Activated naive CD8-positive, alpha-beta T cell treated with anti-CD3 and anti-CD28 coated beads for 36 hours (primary cell): ENCODE results near the gene TBXAS1. TPM values are rescaled to one million over a fixed set of nuclear protein-coding genes. Genes with fewer than 3 reads are reported as not detected.

Experiments used
- DNase-seq: peaks from one replicate; pipeline ENCODE4 v3.0.0; 2021
- H3K27ac Mint-ChIP-seq: one replicate; pipeline ENCODE4 v1.8.0; 2022; ENCODE audit warnings: mild to moderate bottlenecking, moderate library complexity, mixed read lengths
- H3K27me3 Mint-ChIP-seq: one replicate; pipeline ENCODE4 v1.8.0; 2022; ENCODE audit warnings: mild to moderate bottlenecking, mixed read lengths
- H3K36me3 Mint-ChIP-seq: one replicate; pipeline ENCODE4 v1.8.0; 2021; ENCODE audit warnings: mild to moderate bottlenecking, mixed read lengths
- H3K4me1 Mint-ChIP-seq: one replicate; pipeline ENCODE4 v1.8.0; 2021; ENCODE audit warnings: mixed read lengths
- H3K4me3 Mint-ChIP-seq: one replicate; pipeline ENCODE4 v1.8.0; 2022; ENCODE audit warnings: mild to moderate bottlenecking, moderate library complexity, mixed read lengths
- H3K9me3 Mint-ChIP-seq: one replicate; pipeline ENCODE4 v1.8.0; 2022; ENCODE audit warnings: mixed read lengths
- total RNA-seq, 2 experiments: library from RNA; stranded (reverse); gene quantifications; one replicate each; pipeline ENCODE4 v1.2.3, GENCODE V29; 2021

The TBXAS1 gene
- total RNA-seq, 2 experiments from 2014 or later, result 1.5 to 1.8 TPM

- Mint-ChIP-seq H3K4me3 (no peak overlapping the region), H3K4me1 (peaks cover 14% of the 10 kb centered on the region), H3K9me3 (peaks cover 28% of the 10 kb centered on the region), H3K36me3 (peaks cover 10% of the 10 kb centered on the region), H3K27me3 (peaks cover 4% of the 10 kb centered on the region), H3K27ac (no peak overlapping the region)
- DNase-seq, result no peak
These were observed 238.0 kb downstream of the TBXAS1 start for GRCh38 chr7:140067052-140067451.

GRCh38 chr7:140068033-140068432 lies 239.0 kb downstream of the TBXAS1 start:
- Mint-ChIP-seq H3K36me3 (peaks cover 10% of the 10 kb centered on the region), H3K4me3 (no peak overlapping the region), H3K27ac (no peak overlapping the region), H3K9me3 (peaks cover 28% of the 10 kb centered on the region), H3K4me1 (peaks cover 14% of the 10 kb centered on the region), H3K27me3 (peaks cover 4% of the 10 kb centered on the region)
- no peak for DNase-seq

- no peak for DNase-seq
- H3K4me1 Mint-ChIP-seq, result peaks cover 12% of the 10 kb centered on the region
- H3K4me3 Mint-ChIP-seq, result no peak overlapping the region
- H3K27me3 Mint-ChIP-seq, result no peaks in the 10 kb centered on the region
- H3K36me3 Mint-ChIP-seq, result peaks cover 10% of the 10 kb centered on the region
- H3K27ac Mint-ChIP-seq, result no peak overlapping the region
- peaks cover 28% of the 10 kb centered on the region for H3K9me3 Mint-ChIP-seq
These were observed 240.4 kb downstream of the TBXAS1 start for GRCh38 chr7:140069298-140069949.

Other genes starting within 250 kb of the TBXAS1 start
- 10 to 100 TPM; 15.4 to 16.1 TPM for gene HIPK2, start 51.3 kb upstream of the TBXAS1 start, total RNA-seq
- 10 to 100 TPM; 32.4 to 33.6 TPM for gene PARP12, start 233.7 kb downstream of the TBXAS1 start, total RNA-seq